ENCODE data around the gene KLHL13.
"Not testable (repeated sequence)": the region's sequence is repeated elsewhere in the genome, so short reads cannot be mapped to it uniquely, and the experiment has no call there.

Gene KLHL13

GRCh38 chrX:117936118-117936517 is 180.5 kb downstream of the KLHL13 start:
- Histone ChIP-seq H3K36me3 (ENCODE audit: insufficient read depth, low read length) (no peaks in the 10 kb centered on the region), H3K4me1 (ENCODE audit: insufficient read depth, low read length) (no peaks in the 10 kb centered on the region), H3K9me3 (ENCODE audit: control insufficient read depth, insufficient read depth, low read length) (no peaks in the 10 kb centered on the region), H3K9ac (ENCODE audit: low read depth, low read length) (no peak overlapping the region)

- not testable (repeated sequence) for H3K4me1 ChIP-seq (ENCODE audit: insufficient read depth, low read length); H3K9ac ChIP-seq (ENCODE audit: low read depth, low read length)
Observed at GRCh38 chrX:117930116-117930515, 186.5 kb downstream of the KLHL13 start.

GRCh38 chrX:117919755-117920154 is 196.9 kb downstream of the KLHL13 start:
- no peak overlapping the region for H3K9ac ChIP-seq (ENCODE audit: low read depth, low read length)
- H3K4me1 ChIP-seq (ENCODE audit: insufficient read depth, low read length) = no peaks in the 10 kb centered on the region
- H3K9me3 ChIP-seq (ENCODE audit: control insufficient read depth, insufficient read depth, low read length) = no peaks in the 10 kb centered on the region
- no peaks in the 10 kb centered on the region for H3K36me3 ChIP-seq (ENCODE audit: insufficient read depth, low read length)

More at GRCh38 chrX:117930116-117930515, 186.5 kb downstream of the KLHL13 start:
- not testable (repeated sequence) for H3K9me3 ChIP-seq (ENCODE audit: control insufficient read depth, insufficient read depth, low read length); H3K36me3 ChIP-seq (ENCODE audit: insufficient read depth, low read length)

GRCh38 chrX:117910216-117910615 is 206.4 kb downstream of the KLHL13 start:
- Histone ChIP-seq H3K9me3 (ENCODE audit: control insufficient read depth, insufficient read depth, low read length) (no peaks in the 10 kb centered on the region), H3K36me3 (ENCODE audit: insufficient read depth, low read length) (no peaks in the 10 kb centered on the region), H3K9ac (ENCODE audit: low read depth, low read length) (no peak overlapping the region), H3K4me1 (ENCODE audit: insufficient read depth, low read length) (no peaks in the 10 kb centered on the region; the same call in 1 of the 2 replicates)

GRCh38 chrX:117898226-117898625 is 218.4 kb downstream of the KLHL13 start:
- no peaks in the 10 kb centered on the region for H3K9me3 ChIP-seq (ENCODE audit: control insufficient read depth, insufficient read depth, low read length)
- H3K36me3 ChIP-seq (ENCODE audit: insufficient read depth, low read length) = no peaks in the 10 kb centered on the region
- peaks cover 5% of the 10 kb centered on the region for H3K4me1 ChIP-seq (ENCODE audit: insufficient read depth, low read length)
- no peak overlapping the region for H3K9ac ChIP-seq (ENCODE audit: low read depth, low read length)

GRCh38 chrX:117895418-117895817 is 221.2 kb downstream of the KLHL13 start:
- H3K9ac ChIP-seq (ENCODE audit: low read depth, low read length) = no peak overlapping the region
- H3K36me3 ChIP-seq (ENCODE audit: insufficient read depth, low read length) = no peaks in the 10 kb centered on the region
- H3K4me1 ChIP-seq (ENCODE audit: insufficient read depth, low read length) = peaks cover 5% of the 10 kb centered on the region
- H3K9me3 ChIP-seq (ENCODE audit: control insufficient read depth, insufficient read depth, low read length) = no peaks in the 10 kb centered on the region

GRCh38 chrX:117892469-117892868 is 224.1 kb downstream of the KLHL13 start:
- Histone ChIP-seq H3K9me3 (ENCODE audit: control insufficient read depth, insufficient read depth, low read length) (no peaks in the 10 kb centered on the region), H3K4me1 (ENCODE audit: insufficient read depth, low read length) (peaks cover 5% of the 10 kb centered on the region), H3K36me3 (ENCODE audit: insufficient read depth, low read length) (no peaks in the 10 kb centered on the region), H3K9ac (ENCODE audit: low read depth, low read length) (no peak overlapping the region)

- Histone ChIP-seq H3K9me3 (ENCODE audit: control insufficient read depth, insufficient read depth, low read length) (no peaks in the 10 kb centered on the region), H3K4me1 (ENCODE audit: insufficient read depth, low read length) (no peaks in the 10 kb centered on the region), H3K9ac (ENCODE audit: low read depth, low read length) (no peak overlapping the region), H3K36me3 (ENCODE audit: insufficient read depth, low read length) (no peaks in the 10 kb centered on the region)
Observed at GRCh38 chrX:117871796-117872195, 244.8 kb downstream of the KLHL13 start.

GRCh38 chrX:117860517-117860916 is 256.1 kb downstream of the KLHL13 start:
- no peaks in the 10 kb centered on the region for H3K9me3 ChIP-seq (ENCODE audit: control insufficient read depth, insufficient read depth, low read length)
- no peak overlapping the region for H3K9ac ChIP-seq (ENCODE audit: low read depth, low read length)
- no peaks in the 10 kb centered on the region for H3K4me1 ChIP-seq (ENCODE audit: insufficient read depth, low read length)
- no peaks in the 10 kb centered on the region for H3K36me3 ChIP-seq (ENCODE audit: insufficient read depth, low read length)

- no peak overlapping the region for H3K9ac ChIP-seq (ENCODE audit: low read depth, low read length)
- H3K9me3 ChIP-seq (ENCODE audit: control insufficient read depth, insufficient read depth, low read length) = no peaks in the 10 kb centered on the region
- H3K4me1 ChIP-seq (ENCODE audit: insufficient read depth, low read length) = no peaks in the 10 kb centered on the region
- no peaks in the 10 kb centered on the region for H3K36me3 ChIP-seq (ENCODE audit: insufficient read depth, low read length)
Observed at GRCh38 chrX:117854806-117855205, 261.8 kb downstream of the KLHL13 start.

GRCh38 chrX:117851025-117851424 is 265.6 kb downstream of the KLHL13 start:
- no peaks in the 10 kb centered on the region for H3K9me3 ChIP-seq (ENCODE audit: control insufficient read depth, insufficient read depth, low read length)
- H3K9ac ChIP-seq (ENCODE audit: low read depth, low read length) = no peak overlapping the region
- H3K36me3 ChIP-seq (ENCODE audit: insufficient read depth, low read length) = no peaks in the 10 kb centered on the region
- no peaks in the 10 kb centered on the region for H3K4me1 ChIP-seq (ENCODE audit: insufficient read depth, low read length)

Data from ES-I3 (cell line).